ENCODE data around the gene BAD.
"Not testable (repeated sequence)": the region's sequence is repeated elsewhere in the genome, so short reads cannot be mapped to it uniquely, and the experiment has no call there.

BAD gene

GRCh38 chr11:64255135-64256128 is 29.0 kb downstream of the BAD start:
- DNase-seq, result no peak

GRCh38 chr11:64254326-64254725 is 30.1 kb downstream of the BAD start:
- DNase-seq, result no peak

DNA sequence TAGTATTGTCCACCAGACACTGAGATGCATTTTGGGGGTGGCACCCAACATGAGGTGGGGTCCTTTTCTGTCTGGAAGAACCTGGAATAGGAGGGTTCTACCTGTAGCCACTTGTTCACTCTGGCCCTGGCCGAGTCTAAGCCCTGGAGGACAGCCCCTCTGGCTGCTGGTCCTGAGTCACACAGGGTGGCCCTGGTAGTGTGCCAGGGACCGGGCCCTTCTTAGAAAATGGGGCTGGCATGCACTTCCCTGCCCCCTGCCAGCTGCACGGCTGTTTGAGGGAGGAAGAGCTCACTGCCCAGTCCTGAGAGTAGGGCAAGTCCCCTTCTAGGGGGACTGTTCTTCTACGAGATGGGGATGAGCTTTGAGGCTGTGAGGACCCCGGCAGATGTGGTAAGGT is 31.0 kb downstream of the BAD start:
- DNase-seq, result no peak

DNA sequence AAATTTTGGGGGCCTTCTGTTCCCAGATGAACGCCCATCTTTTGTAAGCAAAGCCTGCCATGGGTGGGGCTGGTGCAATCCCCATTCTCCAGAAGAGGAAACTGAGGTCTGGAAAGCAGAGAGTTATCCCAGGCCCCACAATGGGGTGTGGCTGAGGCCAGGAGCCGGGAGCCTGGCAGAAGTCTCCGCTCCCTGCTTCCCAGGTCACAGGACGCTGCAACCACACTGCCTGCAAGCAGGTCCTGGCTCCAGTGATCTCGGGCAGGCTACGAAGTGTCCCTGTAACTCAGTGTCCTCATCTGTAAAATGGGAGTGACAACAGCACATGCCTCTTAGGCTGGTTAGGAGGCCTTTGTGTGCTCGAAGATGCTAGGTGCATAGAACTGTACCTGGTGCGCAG is 31.4 kb downstream of the BAD start:
- no peak for DNase-seq

DNA sequence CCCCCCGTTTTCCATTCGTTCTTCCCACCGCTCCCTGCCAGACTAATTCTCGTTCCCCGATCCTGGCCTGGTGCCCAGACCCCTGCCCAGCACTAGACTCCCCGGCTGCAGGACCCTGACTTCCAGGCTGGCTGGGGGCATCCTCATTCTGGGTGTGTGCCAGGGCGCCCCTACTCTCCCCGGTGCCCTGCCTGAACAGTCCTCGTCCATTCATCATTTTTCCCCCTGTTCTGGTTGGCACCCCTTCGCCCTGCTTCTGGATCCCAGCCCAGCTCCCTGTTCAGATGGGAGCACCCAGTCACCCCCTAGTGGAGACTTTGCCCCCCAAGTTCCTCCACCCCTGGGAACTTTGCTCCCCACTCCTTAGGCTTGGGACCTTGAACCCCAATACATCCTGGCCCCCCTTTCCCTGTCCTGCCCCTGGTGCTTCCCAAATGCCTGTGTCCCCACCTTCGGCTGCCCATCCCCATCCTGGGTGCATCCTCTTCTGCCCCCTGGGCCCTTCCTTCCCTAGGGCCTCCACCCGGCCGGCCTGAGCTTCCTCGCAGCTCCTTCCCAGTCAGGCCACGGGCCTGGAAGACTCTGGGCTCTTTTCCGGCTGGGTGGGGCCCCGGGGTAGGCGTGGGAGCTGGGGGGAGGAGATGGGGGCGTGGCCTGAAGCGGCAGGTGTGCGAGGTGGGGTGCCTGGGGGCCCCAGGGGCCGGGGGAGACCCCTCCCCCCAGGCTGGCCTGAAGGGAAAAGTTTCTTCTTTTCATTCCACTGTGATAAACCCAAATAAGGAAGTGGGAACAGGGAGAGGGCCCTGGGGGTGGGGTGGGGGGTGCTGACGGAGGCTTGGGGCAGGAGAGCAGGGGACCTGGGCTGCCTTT is 32.2 kb downstream of the BAD start:
- peak; percentile 42 for DNase-seq

- DNase-seq, result no peak
Measured at GRCh38 chr11:64251753-64252002, 32.8 kb downstream of the BAD start.

DNA sequence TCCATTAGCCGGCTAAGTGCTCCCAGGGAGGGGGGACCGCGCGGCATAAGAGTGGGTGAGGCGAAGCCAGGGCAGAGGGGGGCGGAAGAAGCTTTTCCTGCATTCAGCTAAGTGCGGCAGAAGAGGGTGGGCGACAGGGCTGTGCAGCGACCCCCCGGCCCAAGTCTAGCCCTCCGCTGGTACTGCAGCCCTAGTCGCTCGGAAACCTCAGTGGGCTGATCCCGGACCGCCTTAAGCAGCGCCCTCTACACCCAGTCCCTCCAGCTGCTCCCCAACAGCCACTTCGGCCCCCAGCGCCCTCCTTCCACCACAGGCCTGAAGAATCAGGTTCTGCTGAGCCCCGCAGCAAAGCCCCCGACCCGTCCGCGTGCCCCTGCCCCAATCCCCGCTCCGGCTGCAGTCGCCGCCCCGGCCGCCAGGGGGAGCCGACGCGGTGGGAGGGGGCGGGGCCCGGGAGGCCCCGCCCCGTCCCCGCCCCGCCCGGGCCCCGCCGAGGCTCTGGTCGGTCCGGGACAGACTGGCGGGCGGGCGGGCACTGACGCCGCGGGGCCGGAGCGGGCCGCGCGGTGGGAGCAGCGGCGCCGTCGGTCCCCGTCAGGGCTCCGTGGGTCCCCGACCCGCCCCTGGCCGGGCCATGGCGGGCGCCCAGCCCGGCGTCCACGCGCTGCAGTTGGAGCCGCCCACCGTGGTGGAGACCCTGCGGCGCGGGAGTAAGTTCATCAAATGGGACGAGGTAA is 33.3 kb downstream of the BAD start, which contains the start of gene PLCB3:
Gene PLCB3, plus strand, starts transcription at position 515 of the 737 bp plus-strand sequence. Its CDS starts 120 bp downstream, at position 635.
- DNase-seq, result peak; percentile 54

GRCh38 chr11:64250415-64251015 is 34.0 kb downstream of the BAD start:
- DNase-seq, result no peak

DNA sequence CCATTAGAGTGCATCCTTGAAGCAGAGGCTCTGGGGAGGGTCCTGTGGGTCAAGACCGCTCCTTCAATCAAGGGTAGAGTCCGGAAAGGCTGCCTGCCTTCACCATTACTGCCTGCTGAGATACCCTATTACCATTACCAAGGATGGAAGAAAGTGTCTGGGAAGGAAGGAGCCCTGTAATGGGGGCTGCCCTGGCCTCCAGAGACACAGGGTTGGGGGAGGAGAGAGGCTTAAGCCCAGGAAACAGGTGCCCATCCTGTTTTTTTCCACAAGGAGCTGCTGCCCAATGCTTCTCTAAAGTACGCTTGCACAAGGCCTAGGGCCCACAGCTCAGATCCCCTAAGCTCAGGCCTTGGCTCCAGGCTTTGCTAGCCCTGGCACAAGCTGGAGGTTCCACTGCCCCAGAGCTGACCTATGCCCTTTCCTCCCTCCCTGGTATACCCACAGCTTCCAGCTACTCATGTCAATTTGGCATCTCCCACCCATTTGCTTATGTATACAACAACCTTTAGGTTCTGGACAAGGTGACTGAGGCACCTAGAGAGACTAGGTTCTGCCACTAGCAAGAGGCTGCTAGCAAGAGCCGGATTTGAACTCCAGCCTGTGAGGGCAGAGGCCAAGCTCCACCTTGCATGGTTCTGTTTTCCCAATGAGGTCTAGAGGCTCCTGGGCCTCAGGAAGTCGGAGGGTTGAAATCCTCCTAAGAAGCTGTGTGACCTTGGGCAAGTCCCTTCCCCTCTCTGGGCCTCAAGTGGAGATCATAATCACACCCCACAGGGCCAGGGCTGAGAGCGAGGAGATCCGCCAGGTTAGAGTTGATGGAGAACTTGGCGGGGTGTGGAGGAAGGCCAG is 34.7 kb downstream of the BAD start:
- no peak for DNase-seq

- DNase-seq, result no peak
Measured at GRCh38 chr11:64249038-64249437, 35.4 kb downstream of the BAD start.

GRCh38 chr11:64248578-64248977 is 35.9 kb downstream of the BAD start:
- DNase-seq, result no peak

DNA sequence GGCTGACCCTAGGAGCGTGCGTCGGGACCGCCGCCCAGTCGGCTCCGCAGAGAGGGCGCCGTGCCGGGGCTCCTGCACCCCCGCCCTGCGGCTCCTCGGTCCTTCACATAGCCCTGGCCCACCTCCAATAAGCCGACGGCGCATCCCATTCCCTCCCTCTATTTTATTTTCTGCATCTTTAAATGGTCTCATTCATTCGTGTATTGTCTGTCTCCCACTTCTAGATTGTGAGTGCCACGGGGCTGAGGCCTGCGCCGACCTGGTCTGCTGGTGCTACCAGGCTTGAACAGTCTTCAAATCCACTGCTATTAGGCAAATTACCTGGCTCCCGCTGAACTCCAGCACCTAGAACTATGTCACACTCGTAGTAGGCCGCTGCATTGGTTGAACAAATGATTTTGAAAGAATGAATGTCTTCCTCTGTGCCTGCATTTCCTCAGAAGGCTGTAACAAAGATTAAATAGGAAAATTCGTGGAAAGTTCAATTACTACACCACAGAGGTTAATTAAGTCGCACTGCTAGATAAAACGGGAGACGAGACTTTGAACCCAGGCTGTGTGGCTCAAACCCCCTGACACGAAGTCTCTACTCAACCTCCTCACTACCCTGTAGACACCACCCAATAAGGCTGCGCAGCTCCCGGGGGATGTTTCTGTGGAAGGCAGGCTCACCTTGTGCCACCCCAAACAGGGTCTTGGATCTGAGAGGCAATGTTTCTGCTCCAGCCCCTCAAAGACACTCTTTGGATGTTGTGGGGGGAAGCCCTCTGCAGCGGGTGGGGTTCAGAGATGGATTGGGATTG is 36.5 kb downstream of the BAD start:
- no peak for DNase-seq

GRCh38 chr11:64246871-64247728 is 37.4 kb downstream of the BAD start, which contains the start of gene PPP1R14B:
Gene PPP1R14B, minus strand, starts transcription at chr11:64246943. Its CDS starts 270 bp downstream, at chr11:64246673.
- DNase-seq, result peak; percentile 89

- not testable (repeated sequence) for DNase-seq
Measured at GRCh38 chr11:64246621-64246870, 37.9 kb downstream of the BAD start.

GRCh38 chr11:64245797-64246620 is 38.5 kb downstream of the BAD start:
- DNase-seq, result peak; percentile 96

GRCh38 chr11:64245401-64245796 is 39.1 kb downstream of the BAD start:
- no peak for DNase-seq

DNA sequence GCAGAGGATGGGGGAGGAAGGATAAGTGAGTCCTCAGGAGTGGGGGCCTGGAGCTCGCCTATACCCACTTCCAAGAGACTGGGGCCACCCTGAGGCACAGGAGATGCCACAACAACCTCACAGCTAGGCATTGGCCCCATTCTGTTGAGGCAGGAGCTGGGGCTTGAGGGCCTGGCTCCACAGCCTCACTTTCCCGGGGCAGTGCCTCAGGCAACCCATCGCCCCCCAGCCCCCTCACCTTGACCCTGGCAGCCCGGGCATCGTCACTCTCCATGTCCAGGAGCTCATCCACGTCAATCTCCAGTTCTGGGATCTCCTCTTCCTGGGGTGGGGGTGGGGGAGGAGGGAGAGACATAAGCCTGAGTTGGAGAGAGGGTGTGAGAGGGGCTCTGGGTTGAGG is 39.5 kb downstream of the BAD start:
- DNase-seq, result no peak

DNA sequence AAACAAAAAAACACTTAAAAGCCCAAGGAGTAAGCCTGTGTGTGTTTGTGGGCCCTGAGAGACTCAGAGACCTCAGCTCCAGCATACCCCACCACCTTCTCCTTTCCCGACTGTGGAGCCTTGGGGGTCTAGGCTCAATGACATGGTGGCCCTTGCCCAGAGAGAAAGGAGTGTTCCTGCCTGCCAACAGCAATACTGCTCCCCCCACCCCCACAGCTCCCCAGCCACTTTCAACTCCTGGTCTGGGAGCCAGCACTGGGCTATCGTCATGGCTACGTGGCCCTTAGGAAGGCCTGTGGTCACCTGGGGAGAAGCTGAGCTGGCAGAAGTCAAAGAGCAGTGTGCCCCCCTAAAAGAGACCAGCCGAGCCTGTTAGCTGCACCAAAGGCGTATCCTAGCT is 40.4 kb downstream of the BAD start:
- no peak for DNase-seq

DNA sequence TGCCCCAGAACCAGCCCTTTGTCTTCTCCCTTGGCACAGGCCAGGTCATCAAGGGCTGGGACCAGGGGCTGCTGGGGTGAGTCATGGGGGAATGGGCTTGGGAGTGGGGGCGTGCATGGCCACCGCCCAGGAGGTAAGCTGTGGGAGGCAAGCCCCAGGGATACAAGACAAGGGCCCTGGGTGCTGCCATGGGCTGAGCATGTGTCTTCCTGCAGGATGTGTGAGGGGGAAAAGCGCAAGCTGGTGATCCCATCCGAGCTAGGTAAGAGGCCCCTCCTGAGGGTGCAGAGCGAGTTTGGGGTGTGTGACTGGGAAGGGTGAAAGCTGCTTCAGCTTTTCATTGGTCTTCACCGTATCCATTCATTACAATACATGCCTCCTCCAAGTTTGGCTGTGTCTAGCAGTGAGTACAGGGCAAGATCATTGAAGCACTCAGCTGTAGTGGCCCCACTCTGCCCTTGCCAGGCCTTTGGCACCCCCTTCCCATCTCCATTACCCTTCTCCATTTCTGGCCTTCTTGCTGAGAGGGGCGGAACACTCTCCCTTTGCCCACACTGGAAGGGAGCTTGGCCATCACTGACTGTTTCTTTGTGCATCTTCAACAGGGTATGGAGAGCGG is 41.1 kb downstream of the BAD start:
- no peak for DNase-seq

Measured in fibroblast of skin of right biceps (primary cell).